ENCODE measurements around the gene TEX11.

GRCh38 chrX:70908541-70908940 lies at the start of gene TEX11:
- TF ChIP-seq CTCF (IDR thresholded peaks at IDR 0.05) (no peak), POLR2A (IDR thresholded peaks at IDR 0.05) (no peak)

All from Peyer's patch (tissue), 4 donors.